NK-92 (cell line): Measurements from ENCODE around the gene ZNF221.
"Not testable (repeated sequence)": the region's sequence is repeated elsewhere in the genome, so short reads cannot be mapped to it uniquely, and the experiment has no call there.

Experiments
- DNase-seq: peaks from one replicate; lab custom pipeline; 2025; ENCODE audit not compliant: unreplicated experiment; lab: John Stamatoyannopoulos, UW

ZNF221 gene

DNA sequence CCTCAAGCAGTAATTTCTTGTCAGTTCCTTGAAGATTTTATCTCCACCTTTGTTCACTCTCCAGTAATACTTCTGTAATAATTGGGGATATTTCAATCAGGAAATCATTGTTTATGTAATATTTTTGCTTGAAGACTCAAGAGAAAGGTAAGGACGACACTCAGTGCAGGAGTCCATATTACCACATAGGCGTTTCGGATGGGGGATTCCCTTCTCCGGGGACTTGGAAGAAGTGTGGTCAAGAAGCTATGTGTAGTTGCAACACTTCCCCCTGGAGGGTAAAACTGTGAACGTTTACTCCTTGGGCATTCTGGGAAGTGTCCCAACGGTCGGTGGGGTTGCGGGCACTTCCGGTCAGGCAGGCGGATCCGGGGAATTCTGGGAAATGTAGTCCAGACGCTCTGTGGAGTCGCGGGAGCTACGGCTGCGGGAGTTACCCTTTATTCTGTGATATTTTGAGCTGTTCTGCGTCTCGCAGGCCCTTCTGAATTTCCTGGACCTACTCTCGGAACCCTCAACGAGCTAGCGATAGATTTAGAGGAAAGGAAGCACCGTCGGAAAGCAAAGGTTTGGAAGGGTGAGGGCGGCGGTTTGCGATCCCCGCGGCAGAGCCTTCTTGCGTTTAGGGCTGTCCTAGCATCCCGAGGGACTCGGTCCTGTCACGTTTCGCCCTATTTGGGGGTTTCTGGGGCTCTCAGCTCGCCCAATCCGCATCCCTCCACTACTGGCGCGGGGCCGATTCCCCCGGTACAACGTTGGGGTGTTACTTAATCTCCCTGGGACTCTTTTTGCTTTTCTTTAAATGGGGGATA lies at the start of gene ZNF221:
TSS of gene ZNF221 (plus strand) at position 395 of the 812 bp plus-strand sequence. CDS start 11,499 bp downstream, outside the sequence.
- no peak for DNase-seq

DNA sequence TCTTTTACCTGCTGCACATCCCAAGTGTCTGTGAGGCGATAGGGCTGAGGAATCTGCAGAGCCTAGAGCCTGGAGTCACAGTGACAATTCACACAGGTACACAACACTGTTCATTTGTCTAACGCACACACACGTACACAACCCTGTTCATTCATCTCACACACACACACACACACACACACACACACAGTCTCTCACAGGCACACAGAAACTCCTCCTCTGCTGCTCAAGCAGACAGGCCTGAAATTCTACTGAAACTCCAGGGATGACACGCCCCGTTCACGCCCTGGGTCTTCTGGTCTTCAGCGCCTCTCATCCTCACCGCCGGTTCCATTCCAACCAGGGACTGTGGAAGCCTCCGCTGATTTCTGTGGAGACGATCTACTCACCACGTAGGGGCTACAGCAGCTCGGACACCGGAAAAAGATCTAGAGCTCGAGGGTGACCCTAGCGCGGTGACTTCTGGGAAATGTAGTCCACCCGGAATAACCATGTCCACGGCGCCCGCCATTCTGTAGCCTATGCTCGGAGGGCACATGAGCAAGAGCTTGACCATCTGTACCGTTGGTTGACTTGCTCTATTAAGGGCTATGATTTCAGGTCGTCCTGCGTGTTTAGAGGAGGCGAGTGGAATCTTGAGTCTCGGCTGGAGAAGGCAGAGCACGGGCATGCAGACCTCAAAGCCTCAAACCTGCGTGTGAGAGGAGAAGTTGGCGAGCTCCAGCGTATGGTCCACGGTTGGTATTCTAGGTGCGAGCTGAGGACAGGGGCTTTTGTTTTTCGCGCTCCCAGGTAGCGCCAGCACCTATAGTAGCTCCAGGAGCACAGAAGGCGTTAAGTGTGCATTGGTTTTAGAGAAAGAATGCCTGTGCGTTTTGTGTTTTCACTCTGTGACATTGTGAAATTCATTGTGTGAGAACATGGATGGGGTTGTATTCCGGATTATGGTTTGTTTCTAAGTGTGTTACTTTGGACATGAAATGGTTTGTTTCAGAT lies 49.3 kb upstream of the ZNF221 start:
- no peak for DNase-seq

DNA sequence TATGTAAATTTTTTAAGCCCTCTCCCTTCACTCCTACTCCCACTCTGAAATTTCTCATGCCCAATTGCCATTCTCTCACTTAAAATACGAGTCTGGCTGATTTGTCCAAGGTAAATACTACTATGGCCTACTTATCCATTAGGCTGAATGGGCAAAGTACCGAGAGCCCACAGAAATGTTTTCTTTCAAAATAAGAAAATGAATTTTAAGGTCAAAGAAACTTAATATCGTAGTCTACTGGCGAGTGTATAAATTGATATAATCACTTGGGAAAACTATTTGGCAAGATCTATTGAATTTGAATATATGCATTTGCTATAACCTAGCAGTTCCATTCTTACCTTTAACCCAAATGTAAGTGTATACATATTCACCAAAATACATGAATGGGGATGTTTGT lies 48.6 kb upstream of the ZNF221 start:
- DNase-seq, result no peak

- no peak for DNase-seq
Observed at GRCh38 chr19:43905897-43906296, 45.1 kb upstream of the ZNF221 start.

GRCh38 chr19:43906774-43907173 lies 44.3 kb upstream of the ZNF221 start:
- no peak for DNase-seq

DNA sequence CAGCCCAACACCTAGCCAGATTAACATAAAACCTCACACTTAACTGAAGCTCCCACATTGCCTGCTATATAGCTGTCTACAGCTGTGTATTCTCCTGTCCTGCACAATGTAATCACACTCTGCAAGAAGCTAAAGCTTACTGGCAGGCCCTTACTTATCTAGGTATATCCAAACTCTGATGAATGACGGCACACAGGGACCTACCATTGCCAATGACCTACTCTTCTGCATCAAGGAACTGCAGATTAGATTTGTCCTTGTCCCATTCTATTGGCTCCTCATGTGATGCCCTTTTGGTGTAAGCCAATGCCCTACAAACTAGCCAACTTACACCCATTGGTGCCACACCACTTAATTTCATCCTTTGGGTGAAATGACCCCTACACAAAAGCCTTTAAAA lies 42.4 kb upstream of the ZNF221 start:
- no peak for DNase-seq

GRCh38 chr19:43910884-43911283 lies 40.1 kb upstream of the ZNF221 start:
- no peak for DNase-seq

GRCh38 chr19:43913383-43913782 lies 37.6 kb upstream of the ZNF221 start:
- no peak for DNase-seq

DNA sequence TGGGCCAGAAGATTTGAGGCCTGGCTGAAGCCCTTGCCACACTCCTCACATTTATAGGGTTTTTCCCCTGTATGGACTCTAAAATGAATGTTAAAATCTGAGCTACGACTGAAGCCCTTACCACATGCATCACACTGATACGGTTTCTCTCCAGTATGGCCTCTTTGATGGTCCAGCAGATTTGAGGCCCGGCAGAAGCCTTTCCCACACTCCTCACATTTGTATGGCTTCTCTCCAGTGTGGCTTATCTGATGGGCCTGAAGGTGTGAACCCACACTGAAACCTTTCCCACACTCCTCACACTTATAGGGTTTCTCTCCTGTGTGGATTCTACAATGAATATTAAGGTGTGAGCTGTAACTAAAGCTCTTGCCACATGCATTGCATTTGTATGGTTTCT lies 37.0 kb upstream of the ZNF221 start:
- no peak for DNase-seq

DNA sequence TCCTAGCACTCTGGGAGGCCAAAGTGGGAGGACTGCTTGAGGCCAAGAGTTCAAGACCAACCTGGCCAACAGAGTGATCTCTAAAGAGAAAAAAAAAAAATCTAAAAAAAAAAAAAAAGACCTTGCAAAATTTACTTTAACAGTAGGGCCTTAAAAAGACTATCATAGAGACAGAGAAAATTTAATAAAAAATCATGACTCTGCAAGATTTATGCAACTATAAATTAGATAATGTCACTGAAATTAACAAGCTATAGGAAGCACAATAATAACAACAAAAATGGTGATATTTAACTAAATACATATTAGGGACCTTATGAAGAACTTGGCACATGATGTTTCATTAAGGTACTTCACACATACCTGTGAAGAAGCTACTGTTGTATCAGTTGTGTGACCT lies 27.2 kb upstream of the ZNF221 start:
- no peak for DNase-seq

DNA sequence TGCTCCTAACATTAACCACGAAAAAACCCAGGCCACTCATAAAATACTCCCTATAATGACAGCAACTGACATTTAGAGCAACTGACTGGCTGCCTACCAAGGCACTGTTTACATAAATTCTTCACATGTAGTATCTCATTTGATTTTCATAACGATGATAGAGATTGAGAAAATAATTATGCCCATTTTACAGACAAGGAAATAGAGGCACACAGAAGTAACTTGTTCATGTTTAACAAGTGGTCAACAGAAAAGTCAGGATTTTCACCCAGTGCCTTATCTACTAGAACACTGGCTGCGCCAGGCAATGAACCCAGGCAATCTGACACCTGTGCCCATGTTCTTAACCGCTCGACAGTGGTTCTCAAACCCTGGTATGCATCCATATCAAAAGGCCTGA lies 22.2 kb upstream of the ZNF221 start:
- no peak for DNase-seq

GRCh38 chr19:43934055-43934984 lies 16.7 kb upstream of the ZNF221 start:
- no peak for DNase-seq

- no peak for DNase-seq
Observed at GRCh38 chr19:43934985-43935708, 15.9 kb upstream of the ZNF221 start, which contains the start of gene ZNF45. Gene ZNF45 (minus strand): TSS chr19:43935282. CDS start chr19:43922185, 13,097 bp downstream.

DNA sequence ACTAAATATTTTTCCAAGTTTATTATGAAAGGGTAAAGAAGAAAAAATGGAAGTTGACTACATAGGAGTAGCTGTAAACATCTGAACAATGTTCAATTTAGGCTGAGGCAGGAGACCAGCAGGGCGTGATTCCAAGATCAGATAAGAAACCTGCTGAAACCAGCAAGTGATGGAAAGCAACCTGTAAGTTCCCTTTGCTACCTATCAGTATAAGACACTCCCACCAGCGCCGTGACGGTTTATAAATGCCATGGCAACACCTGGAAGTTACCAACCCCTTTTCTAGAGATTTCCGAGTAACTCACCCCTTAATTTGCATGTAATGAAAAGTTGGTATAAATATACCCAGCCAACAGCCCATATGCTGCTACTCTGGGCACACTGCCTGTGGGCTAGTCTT lies 14.8 kb upstream of the ZNF221 start:
- no peak for DNase-seq

DNA sequence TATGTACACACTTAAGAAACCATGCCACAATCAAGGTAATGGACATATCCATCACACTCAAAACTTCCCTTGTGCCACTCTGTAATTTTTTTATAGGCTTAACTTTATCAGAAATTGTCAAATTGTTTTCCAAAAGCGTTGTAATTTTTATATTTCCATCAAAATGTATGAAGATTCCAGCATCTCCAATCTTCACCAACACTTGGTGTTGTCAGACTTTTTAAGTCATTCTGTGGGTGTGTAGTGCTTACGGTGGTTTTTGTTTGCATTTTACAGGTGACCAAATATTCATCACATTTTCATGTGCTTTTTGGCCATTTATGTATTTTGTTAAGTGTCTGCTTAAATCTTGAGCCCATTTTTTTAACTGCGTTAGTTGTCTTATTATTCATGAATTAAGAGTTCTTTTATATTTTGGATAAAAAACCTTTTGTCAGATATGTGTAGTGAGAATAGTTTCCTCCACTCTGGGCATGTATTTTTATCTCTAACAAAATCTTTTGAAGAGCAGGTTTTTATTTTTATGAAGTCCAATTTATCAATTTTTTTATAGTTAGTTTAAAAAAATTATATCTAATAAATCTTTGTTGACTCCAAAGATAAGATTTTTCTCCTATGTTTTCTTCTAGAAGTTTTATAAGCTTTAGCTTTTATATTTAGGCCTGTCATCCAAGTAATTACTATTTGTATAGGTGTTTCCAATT lies 11.3 kb upstream of the ZNF221 start:
- DNase-seq, result no peak

DNA sequence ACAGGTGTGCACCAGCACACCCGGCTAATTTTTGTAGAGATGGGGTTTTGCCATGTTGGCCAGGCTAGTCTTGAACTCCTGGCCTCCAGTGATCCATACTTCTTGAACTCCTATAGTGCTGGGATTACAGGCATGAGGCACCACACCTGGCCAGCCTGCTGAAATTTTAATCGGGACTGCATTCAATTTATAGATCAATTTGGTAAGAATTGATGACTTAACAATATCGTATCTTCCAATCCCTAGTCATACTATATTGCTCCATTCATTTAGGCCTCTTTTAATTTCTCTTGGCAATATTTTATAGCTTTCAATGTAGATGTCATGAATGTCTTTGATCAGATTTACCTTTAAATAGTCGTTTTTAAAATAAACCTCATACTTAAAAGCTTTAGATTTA lies 10.3 kb upstream of the ZNF221 start:
- DNase-seq, result no peak

DNA sequence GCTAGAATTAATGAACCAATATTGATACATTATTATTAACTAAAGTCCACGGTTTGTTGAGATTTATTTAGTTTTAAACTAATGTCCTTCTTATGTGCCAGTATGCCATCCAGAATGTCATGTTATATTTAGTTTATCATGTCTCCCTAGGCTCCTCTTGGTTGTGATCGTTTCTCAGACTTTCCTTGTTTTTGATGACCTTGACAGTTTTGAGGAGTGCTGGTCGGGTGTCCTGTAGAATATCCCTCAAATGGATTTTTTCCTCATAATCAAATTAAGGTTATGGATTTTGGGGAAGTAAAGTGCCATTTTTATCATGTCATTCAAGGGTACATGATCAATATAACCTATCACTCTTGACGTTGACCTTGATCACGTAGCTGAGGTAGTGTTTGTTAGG lies 9.8 kb upstream of the ZNF221 start:
- no peak for DNase-seq

- not testable (repeated sequence) for DNase-seq
Observed at GRCh38 chr19:43947412-43947811, 3.6 kb upstream of the ZNF221 start.

- not testable (repeated sequence) for DNase-seq
Observed at GRCh38 chr19:43949803-43950202, 1.2 kb upstream of the ZNF221 start.
